ENCODE results near the gene NFATC4.

Gene NFATC4

GRCh38 chr14:24425704-24426103, 57.7 kb downstream of the NFATC4 start:
- CTCF ChIA-PET = interaction anchor here (0.6 to 13.9 kb wide), 7 partner anchors 12 to 366 kb away, joined by 3 to 468 read pairs (median 5); partner anchors contain the start of gene ADCY4
- H3K9me3 ChIP-seq (ENCODE audit: control insufficient read depth, insufficient read depth, low read depth, low read length) = no peaks in the 10 kb centered on the region
- H3K27ac ChIP-seq (ENCODE audit: extremely low read depth, low read depth, low read length) = no peak overlapping the region
- POLR2A ChIA-PET = interaction anchor here (1.5 kb wide), 1 partner anchor 16 kb away, joined by 4 read pairs; no protein-coding TSS in a partner anchor
- no peak overlapping the region for H3K4me3 ChIP-seq (ENCODE audit: low read depth, low read length)
- H3K36me3 ChIP-seq (ENCODE audit: control insufficient read depth in 2 of 2, insufficient read depth in 1 of 2, low read length in 2 of 2) = no peaks in the 10 kb centered on the region
- peaks cover 9% of the 10 kb centered on the region for H3K4me1 ChIP-seq (ENCODE audit: control insufficient read depth, insufficient read depth, low read length)
- TF ChIP-seq ZNF549 (tag by site-specific recombination; IDR thresholded peaks at IDR 0.05) (peak; percentile 87), ZNF513 (tag by site-specific recombination; IDR thresholded peaks at IDR 0.05) (peak; percentile 38; the same call in 1 of the 2 replicates), YY2 (tag by site-specific recombination; IDR thresholded peaks at IDR 0.05) (no peak), ZNF148 (tag by site-specific recombination; IDR thresholded peaks at IDR 0.05; ENCODE audit: borderline replicate concordance) (peak; percentile 37; the same call in 1 of the 2 replicates), ZNF280C (tag by site-specific recombination; IDR thresholded peaks at IDR 0.05) (no peak), ZNF280D (tag by site-specific recombination; IDR thresholded peaks at IDR 0.05) (no peak), OSR2 (tag by site-specific recombination; IDR thresholded peaks at IDR 0.05) (no peak), ZNF544 (tag by site-specific recombination; IDR thresholded peaks at IDR 0.05) (peak; percentile 97), ZNF184 (tag by site-specific recombination; IDR thresholded peaks at IDR 0.05) (peak; percentile 95), PATZ1 (tag by site-specific recombination; IDR thresholded peaks at IDR 0.05) (no peak), ZNF624 (tag by site-specific recombination; IDR thresholded peaks at IDR 0.05) (peak; percentile 88; the same call in 1 of the 2 replicates), ZBTB44 (tag by site-specific recombination; IDR thresholded peaks at IDR 0.05) (peak; percentile 85), ZNF248 (tag by site-specific recombination; IDR thresholded peaks at IDR 0.05) (peak; percentile 86), ZNF629 (tag by site-specific recombination; IDR thresholded peaks at IDR 0.05) (no peak), ZNF510 (tag by site-specific recombination; IDR thresholded peaks at IDR 0.05; ENCODE audit: insufficient replicate concordance) (peak; percentile 76), ZNF776 (tag by site-specific recombination; IDR thresholded peaks at IDR 0.05; ENCODE audit: borderline replicate concordance) (peak; percentile 92), ZNF138 (tag by site-specific recombination; IDR thresholded peaks at IDR 0.05; ENCODE audit: borderline replicate concordance) (no peak), HIC1 (tag by site-specific recombination; IDR thresholded peaks at IDR 0.05) (no peak), ZNF785 (tag by site-specific recombination; IDR thresholded peaks at IDR 0.05) (no peak), ZNF112 (tag by site-specific recombination; IDR thresholded peaks at IDR 0.05) (peak; percentile 92), KLF9 (tag by site-specific recombination; IDR thresholded peaks at IDR 0.05; ENCODE audit: low read depth) (no peak), IKZF3 (tag by site-specific recombination; IDR thresholded peaks at IDR 0.05) (no peak)

All from HEK293 (cell line).